ENCODE data around the gene KRTAP10-7. TPM values are rescaled to one million over a fixed set of nuclear protein-coding genes. Genes with fewer than 3 reads are reported as not detected.
A peak's percentile ranks its signal among the peaks of the same experiment; 100 is the strongest.
"Not testable (repeated sequence)": the region's sequence is repeated elsewhere in the genome, so short reads cannot be mapped to it uniquely, and the experiment has no call there.

Gene KRTAP10-7
- total RNA-seq, 2 donors from 2014 or later = not detected

GRCh38 chr21:44568261-44568660, 32.1 kb upstream of the KRTAP10-7 start:
- DNase-seq (ENCODE audit: low spot score in 2 of 2) (no peak), ATAC-seq (no peak)
- Mint-ChIP-seq H3K27ac (no peak overlapping the region), H3K9me3 (peaks cover 0 to 5% of the 10 kb centered on the region in 2 donors), H3K36me3 (no peaks in the 10 kb centered on the region)

- Mint-ChIP-seq H3K36me3 (no peaks in the 10 kb centered on the region), H3K27ac (no peak overlapping the region), H3K9me3 (peaks cover 0 to 5% of the 10 kb centered on the region in 2 donors)
- ATAC-seq (no peak), DNase-seq (ENCODE audit: low spot score in 2 of 2) (peak in 1 of 2 donors; percentile 49)
Measured at GRCh38 chr21:44568667-44569556, 31.5 kb upstream of the KRTAP10-7 start.

DNA sequence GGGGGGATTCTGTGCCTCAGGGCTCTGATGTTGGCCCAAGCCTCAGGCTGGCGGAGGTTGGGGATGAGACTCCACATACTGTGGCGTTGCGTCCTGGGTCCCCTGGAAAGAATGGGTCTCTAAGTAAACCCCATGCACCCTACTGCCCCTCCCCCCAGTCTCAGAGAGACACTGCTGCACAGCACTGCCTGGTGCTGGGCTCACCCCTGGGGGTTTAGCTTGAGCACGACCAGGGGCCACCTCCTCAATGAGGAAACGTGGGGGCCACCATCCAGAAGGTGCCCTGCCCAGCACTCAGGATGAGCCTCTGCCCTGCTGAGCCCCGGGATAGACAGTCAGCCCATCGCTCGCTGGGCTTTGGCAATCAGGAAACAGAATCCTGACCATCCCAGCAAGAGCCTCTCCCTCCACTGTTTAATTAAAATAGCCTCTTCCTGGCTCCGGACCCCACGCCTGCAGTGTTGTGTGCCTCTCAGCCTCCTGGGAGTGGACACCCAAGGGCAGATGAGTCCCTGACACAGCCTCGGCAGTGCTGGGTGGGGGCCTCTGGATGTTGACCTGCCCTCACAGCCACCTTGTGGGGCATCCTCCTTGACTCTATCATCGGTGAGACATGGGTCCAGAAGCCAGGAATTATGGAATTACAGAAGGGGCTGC, 30.4 kb upstream of the KRTAP10-7 start:
- ATAC-seq (no peak), DNase-seq (ENCODE audit: low spot score in 2 of 2) (peak in 1 of 2 donors; percentile 23)
- Mint-ChIP-seq H3K27ac (no peak overlapping the region), H3K9me3 (peaks cover 0 to 5% of the 10 kb centered on the region in 2 donors), H3K36me3 (no peaks in the 10 kb centered on the region)

- no peak overlapping the region for H3K27ac Mint-ChIP-seq
- peaks cover 0 to 5% of the 10 kb centered on the region in 2 donors for H3K36me3 Mint-ChIP-seq
- ATAC-seq = no peak
- no peak for DNase-seq (ENCODE audit: low spot score in 2 of 2)
- peaks cover 0 to 5% of the 10 kb centered on the region in 2 donors for H3K9me3 Mint-ChIP-seq
Measured at GRCh38 chr21:44571296-44571695, 29.1 kb upstream of the KRTAP10-7 start.

- H3K27ac Mint-ChIP-seq = no peak overlapping the region
- ATAC-seq (no peak), DNase-seq (ENCODE audit: low spot score in 2 of 2) (peak in 1 of 2 donors; percentile 28)
- peaks cover under 1 to 6% of the 10 kb centered on the region in 2 donors for H3K9me3 Mint-ChIP-seq
- H3K36me3 Mint-ChIP-seq = peaks cover 0 to 11% of the 10 kb centered on the region in 2 donors
Measured at GRCh38 chr21:44571844-44572782, 28.3 kb upstream of the KRTAP10-7 start.

DNA sequence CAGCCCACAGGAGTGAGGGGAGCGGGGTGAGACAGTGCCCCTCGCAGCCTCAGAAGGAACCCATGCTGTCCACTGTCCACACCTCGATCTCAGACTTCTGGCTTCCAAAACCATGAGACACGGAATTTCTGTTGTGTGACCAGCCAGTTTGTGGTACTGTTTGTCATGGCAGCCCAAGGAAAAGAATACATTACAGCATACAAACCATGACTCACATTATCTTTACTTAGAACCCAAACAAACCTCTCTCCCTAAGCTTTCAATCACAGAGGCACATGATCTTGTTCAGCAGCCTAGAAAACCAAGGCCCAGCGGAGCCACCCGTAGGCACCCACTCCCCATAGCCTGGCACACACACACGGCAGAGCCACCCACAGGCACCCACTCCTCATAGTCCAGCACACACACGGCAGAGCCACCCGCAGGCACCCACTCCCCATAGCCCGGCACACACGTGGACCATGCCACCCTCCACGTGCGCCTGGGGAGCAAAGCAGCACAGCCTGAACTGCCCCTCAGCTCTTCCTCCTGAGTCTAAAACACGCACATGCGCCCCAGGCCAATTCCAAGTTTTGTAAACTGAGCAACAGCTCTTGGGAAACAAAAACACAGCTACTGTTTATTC, 27.3 kb upstream of the KRTAP10-7 start:
- H3K9me3 Mint-ChIP-seq = peaks cover 3 to 8% of the 10 kb centered on the region in 2 donors
- DNase-seq (ENCODE audit: low spot score in 2 of 2) (peak in 1 of 2 donors; percentile 31), ATAC-seq (no peak)
- H3K36me3 Mint-ChIP-seq = peaks cover 0 to 18% of the 10 kb centered on the region in 2 donors
- no peak overlapping the region for H3K27ac Mint-ChIP-seq

- Mint-ChIP-seq H3K36me3 (peaks cover 0 to 20% of the 10 kb centered on the region in 2 donors), H3K27ac (peak within 1 kb of the TSS in 1 of 2 donors; percentile 72)
- H3K9me3 Mint-ChIP-seq, ATAC-seq: not testable (repeated sequence)
- DNase-seq (ENCODE audit: low spot score in 2 of 2) = peak in 1 of 2 donors; percentile 35
Measured at GRCh38 chr21:44573630-44574456, 26.6 kb upstream of the KRTAP10-7 start, which contains the start of gene KRTAP10-4. Gene KRTAP10-4 (plus strand): TSS chr21:44573729. CDS start chr21:44573759, 30 bp downstream.

DNA sequence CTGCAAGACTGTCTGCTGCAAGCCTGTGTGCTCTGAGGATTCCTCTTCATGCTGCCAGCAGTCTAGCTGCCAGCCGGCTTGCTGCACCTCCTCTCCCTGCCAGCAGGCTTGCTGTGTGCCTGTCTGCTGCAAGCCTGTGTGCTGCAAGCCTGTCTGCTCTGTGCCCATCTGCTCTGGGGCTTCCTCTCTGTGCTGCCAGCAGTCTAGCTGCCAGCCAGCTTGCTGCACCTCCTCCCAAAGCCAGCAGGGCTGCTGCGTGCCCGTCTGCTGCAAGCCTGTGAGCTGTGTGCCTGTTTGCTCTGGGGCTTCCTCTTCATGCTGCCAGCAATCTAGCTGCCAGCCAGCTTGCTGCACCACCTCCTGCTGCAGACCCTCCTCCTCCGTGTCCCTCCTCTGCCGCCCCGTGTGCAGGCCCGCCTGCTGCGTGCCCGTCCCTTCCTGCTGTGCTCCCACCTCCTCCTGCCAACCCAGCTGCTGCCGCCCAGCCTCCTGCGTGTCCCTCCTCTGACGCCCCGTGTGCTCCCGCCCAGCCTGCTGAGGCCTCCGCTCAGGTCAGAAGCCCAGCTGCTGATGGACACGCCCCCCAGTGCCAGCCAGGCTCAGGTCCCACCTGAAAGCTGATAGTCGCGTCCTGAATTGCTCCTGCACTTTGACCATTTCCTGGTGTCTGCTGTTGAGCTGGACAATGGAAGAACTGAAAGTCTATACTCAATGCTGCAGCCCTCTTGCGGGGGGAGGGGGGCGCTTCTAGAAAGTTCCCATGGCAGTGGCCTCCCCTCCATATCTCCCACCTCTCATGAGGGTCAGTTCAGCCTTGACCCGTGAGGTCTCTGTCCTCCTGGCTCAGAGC, 25.7 kb upstream of the KRTAP10-7 start:
- H3K36me3 Mint-ChIP-seq = peaks cover 0 to 20% of the 10 kb centered on the region in 2 donors
- DNase-seq (ENCODE audit: low spot score in 2 of 2) = peak in 1 of 2 donors; percentile 30
- peaks cover 3 to 8% of the 10 kb centered on the region in 2 donors for H3K9me3 Mint-ChIP-seq
- peak overlapping the region in 1 of 2 donors; percentile 72 for H3K27ac Mint-ChIP-seq
- no peak for ATAC-seq

DNA sequence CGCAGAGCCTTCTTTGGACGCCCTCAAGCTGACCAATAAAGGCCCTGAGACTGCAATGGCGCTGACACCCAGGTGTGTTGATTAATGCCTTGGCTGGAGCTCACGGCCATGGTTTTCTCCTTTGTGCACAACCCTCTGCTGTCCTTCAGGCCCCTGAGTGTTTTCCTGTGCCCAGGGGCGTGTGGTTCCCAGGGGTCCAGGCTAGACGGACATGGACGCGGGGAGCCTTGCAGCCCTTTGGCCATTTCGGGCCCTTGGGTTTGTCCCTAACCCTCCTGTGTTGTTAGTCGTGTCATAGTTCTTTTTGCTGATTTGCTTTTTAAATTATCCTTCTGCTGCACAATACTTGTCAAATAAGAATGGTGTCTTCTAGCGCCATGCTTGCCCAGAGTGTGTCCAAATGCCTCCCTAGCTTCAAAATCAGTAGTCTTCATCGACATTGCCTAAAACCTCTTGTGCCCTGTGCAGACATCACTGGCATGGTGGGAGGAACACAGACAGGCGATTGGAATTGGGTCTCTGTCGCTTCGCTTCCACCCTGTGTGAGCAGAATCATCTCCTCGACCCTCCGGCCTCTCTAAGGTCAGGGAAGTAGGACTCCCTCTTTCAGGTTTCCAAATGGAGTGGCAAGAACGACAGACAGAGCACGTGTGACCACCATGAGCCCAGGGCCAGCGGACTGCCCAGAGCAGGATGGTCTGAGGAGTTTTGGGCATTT, 24.9 kb upstream of the KRTAP10-7 start:
- ATAC-seq = no peak
- H3K9me3 Mint-ChIP-seq = peaks cover 3 to 8% of the 10 kb centered on the region in 2 donors
- H3K36me3 Mint-ChIP-seq = peaks cover 6 to 28% of the 10 kb centered on the region in 2 donors
- no peak overlapping the region for H3K27ac Mint-ChIP-seq
- DNase-seq (ENCODE audit: low spot score in 2 of 2) = no peak

DNA sequence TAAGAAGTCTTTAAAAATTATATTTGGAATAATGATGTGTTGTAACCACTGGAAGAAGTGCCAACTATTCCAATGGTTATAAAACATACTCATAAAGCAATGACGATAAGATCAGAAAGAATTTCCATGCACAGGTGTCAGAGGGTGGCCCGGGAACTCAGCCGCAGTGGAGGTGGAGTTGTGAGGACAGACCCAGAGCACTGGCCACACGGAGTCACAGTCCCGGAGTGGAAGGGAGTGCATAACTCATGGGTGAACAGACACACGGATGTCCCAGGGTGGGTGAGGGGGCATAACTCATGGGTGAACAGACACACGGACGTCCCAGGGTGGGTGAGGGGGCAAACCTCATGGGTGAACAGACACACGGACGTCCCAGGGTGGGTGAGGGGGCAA, 24.4 kb upstream of the KRTAP10-7 start:
- ATAC-seq (no peak), DNase-seq (ENCODE audit: low spot score in 2 of 2) (no peak)
- Mint-ChIP-seq H3K36me3 (peaks cover 6 to 33% of the 10 kb centered on the region in 2 donors), H3K9me3 (peaks cover 3 to 10% of the 10 kb centered on the region in 2 donors), H3K27ac (no peak overlapping the region)

DNA sequence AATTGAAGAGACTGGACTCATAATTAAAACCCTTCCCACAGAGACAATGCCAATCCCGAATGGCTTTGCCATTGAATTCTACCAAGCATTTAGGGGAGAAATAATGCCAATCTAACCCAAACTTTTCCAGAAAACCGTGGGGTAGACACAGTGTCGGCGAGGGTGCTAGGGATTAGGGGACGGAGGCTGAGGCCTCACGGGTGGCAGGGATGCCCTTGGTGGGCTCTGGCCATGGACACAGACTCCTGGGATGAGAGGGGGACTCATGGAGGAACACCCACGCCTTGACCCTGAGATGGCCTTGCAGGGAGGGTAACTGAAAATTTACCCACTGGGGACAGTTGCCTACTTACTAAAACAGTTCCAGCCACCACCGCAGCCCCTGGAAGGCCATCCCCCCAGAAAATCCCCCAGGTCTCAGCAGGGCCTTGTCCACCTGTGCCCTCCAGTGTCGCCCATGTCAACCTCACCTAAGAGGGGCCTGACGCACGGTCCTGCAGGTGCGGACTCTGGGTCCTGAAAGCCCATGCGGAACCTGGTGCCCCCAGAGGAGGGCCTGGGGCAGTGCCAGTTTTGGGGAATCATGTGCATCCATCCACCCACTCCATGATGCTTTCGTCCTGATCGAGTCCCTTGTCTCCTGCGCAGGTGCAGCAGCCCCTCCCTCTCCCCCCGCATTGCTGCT, 21.9 kb upstream of the KRTAP10-7 start:
- DNase-seq (ENCODE audit: low spot score in 2 of 2) = no peak
- H3K9me3 Mint-ChIP-seq = peaks cover 7 to 22% of the 10 kb centered on the region in 2 donors
- no peak for ATAC-seq
- H3K36me3 Mint-ChIP-seq = peaks cover 22 to 56% of the 10 kb centered on the region in 2 donors
- H3K27ac Mint-ChIP-seq = no peak overlapping the region

GRCh38 chr21:44579056-44579832, 21.2 kb upstream of the KRTAP10-7 start:
- H3K27ac Mint-ChIP-seq = no peak overlapping the region
- H3K9me3 Mint-ChIP-seq = peaks cover 7 to 22% of the 10 kb centered on the region in 2 donors
- peaks cover 22 to 58% of the 10 kb centered on the region in 2 donors for H3K36me3 Mint-ChIP-seq
- no peak for ATAC-seq
- no peak for DNase-seq (ENCODE audit: low spot score in 2 of 2)

- ATAC-seq (no peak), DNase-seq (ENCODE audit: low spot score in 2 of 2) (peak in 1 of 2 donors; percentile 44)
- peaks cover 7 to 22% of the 10 kb centered on the region in 2 donors for H3K9me3 Mint-ChIP-seq
- H3K36me3 Mint-ChIP-seq = peaks cover 22 to 58% of the 10 kb centered on the region in 2 donors
- no peak overlapping the region for H3K27ac Mint-ChIP-seq
Measured at GRCh38 chr21:44579833-44580144, 20.6 kb upstream of the KRTAP10-7 start.

Measured in activated naive CD4-positive, alpha-beta T cell treated with anti-CD3 and anti-CD28 coated beads, Interleukin-2, amount 50 U/mL, for 72 hours (primary cell).